Sigmoid colon (tissue), 7 donors: ENCODE measurements around the gene ADRA2B. TPM values are rescaled to one million over a fixed set of nuclear protein-coding genes. Genes with fewer than 3 reads are reported as not detected.
"Not testable (repeated sequence)": the region's sequence is repeated elsewhere in the genome, so short reads cannot be mapped to it uniquely, and the experiment has no call there.

Experiments
- DNase-seq: peaks from one replicate; pipeline ENCODE4 v3.0.0-alpha.2; 2019
- H3K27ac ChIP-seq, 4 donors: fragments of 200-600 bp; sonication (generic); one replicate each; pipeline ENCODE4 v1.5.1; 2016 to 2019; ENCODE audit warnings: mild to moderate bottlenecking in 1 of 4
- H3K27me3 ChIP-seq, 3 donors: fragments of 200-600 bp; sonication (generic); one replicate each; pipeline ENCODE4 v1.5.1; 2019; ENCODE audit warnings: mild to moderate bottlenecking in 1 of 3
- H3K36me3 ChIP-seq, 4 donors: fragments of 200-600 bp; sonication (generic); one replicate each; pipeline ENCODE4 v1.5.1; 2016 to 2019
- H3K4me1 ChIP-seq, 4 donors: fragments of 200-600 bp; sonication (generic); one replicate each; pipeline ENCODE4 v1.5.1; 2017 to 2019
- H3K4me3 ChIP-seq, 4 donors: fragments of 200-600 bp; sonication (generic); one replicate each; pipeline ENCODE4 v1.5.1; 2017 to 2019; ENCODE audit warnings: mild to moderate bottlenecking in 2 of 4, moderate library complexity in 1 of 4
- H3K9me3 ChIP-seq, 4 donors: fragments of 200-600 bp in 3 of 4; sonication (generic) in 3 of 4; one replicate each; pipeline versions ENCODE4 v1.5.1 to v1.6.1; 2013 to 2019
- CTCF ChIP-seq, 4 experiments: fragments of 450-650 bp in 3 of 4; fragments of 200-600 bp in 1 of 4; IDR thresholded peaks; one replicate each; pipeline ENCODE4 v1.5.1; 2016 to 2019; ENCODE audit warnings: antibody characterized with exemption in 4 of 4, mild to moderate bottlenecking in 3 of 4, moderate library complexity in 2 of 4
- EP300 ChIP-seq, 4 donors: sonication (generic); formaldehyde crosslinking; IDR thresholded peaks; one replicate each; pipeline ENCODE4 v1.6.1; 2017; ENCODE audit warnings: antibody characterized with exemption in 4 of 4
- POLR2A ChIP-seq, 2 donors: fragments of 450-650 bp; IDR thresholded peaks; one replicate each; pipeline ENCODE4 v1.6.1; 2016; ENCODE audit warnings: antibody characterized with exemption in 2 of 2, mild to moderate bottlenecking in 2 of 2, moderate library complexity in 2 of 2
- POLR2AphosphoS5 ChIP-seq, 4 donors: sonication (generic); formaldehyde crosslinking; IDR thresholded peaks; one replicate each; pipeline ENCODE4 v1.6.1; 2017; ENCODE audit warnings: antibody characterized with exemption in 4 of 4
- WGBS, 2 donors: extraction: QIAGEN DNeasy Blood & Tissue Kit; methylation state at CpG; one replicate each; pipeline ENCODE4 v1.1.7; 2013; 5-methylcytosine and 5-hydroxymethylcytosine counted together
- intact Hi-C: fragments of 100-400 bp; cut with DNase I; formaldehyde crosslinking; loops from one replicate; pipeline ENCODE4 v1.15.1; 2023
- polyA plus RNA-seq, 3 donors: library from polyadenylated mRNA; stranded (reverse); fragments of 200-250 nt; gene quantifications; one replicate each; pipeline ENCODE4 v1.2.3, GENCODE V29; 2013
- total RNA-seq, 4 donors: library from RNA; depleted of rRNA; stranded (reverse); fragments of >200 nt; gene quantifications; one replicate each; pipeline ENCODE4 v1.1.0, GENCODE V29; 2016
- donor health status: healthy with polysubstance abuse.
- donor health status: Bipolar disorder and iron deficiency.
- donor health status: healthy.

Gene ADRA2B
- total and polyA plus RNA-seq, 7 donors: under 0.01 to 1.4 (median 0.54) TPM; not detected in 1

DNA sequence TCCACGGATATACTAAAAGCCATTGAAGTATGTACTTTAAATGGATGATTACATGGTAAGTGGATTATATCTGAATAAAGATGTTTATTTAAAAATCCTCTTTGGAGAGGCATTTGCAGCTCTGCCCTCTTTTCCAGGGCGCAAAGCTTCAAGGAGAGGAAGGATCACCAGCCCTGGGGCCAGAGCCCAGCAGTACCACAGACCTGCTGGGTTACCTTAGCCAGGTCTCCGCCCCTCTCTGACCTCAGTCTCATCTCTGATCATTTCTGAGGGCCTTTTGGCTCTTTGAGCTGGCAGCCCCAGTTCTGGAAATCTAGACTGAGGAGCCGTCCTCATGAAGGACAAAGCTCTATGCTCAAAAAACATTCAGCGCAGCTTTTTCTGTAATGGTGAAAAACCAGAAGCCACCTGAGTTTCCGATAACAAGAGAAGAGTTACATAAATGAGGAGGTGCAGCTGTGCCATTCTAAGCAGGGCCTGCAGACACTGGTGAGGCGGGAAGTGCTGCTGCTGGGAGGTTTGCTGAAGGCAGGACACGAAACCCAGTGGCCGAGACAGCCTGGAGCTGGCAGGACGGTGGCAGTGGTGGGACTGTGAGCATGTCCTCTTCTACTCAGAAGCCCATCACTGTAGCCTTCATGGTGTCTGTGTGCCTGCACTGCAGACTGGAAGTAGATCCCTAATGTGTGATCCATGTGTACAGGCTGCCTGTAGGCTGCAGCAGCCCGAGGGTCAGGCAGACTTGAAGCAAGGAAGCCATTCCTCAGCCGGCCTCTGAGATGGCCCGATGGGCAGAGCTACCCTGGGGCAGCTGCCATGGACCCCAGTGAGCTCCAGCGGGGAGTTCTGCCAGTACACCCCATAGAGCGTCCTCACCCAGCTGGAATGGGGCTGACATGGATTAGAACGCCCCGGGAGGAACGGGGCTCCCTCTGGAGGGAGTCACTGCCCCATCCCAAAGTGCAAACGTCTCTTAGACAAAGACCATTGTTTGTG, 27.7 kb downstream of the ADRA2B start:
- Histone ChIP-seq H3K4me3 (no peak overlapping the region), H3K27me3 (peaks cover 0 to 3% (median 0%) of the 10 kb centered on the region in 3 donors), H3K27ac (no peak overlapping the region), H3K36me3 (no peaks in the 10 kb centered on the region), H3K4me1 (no peaks in the 10 kb centered on the region), H3K9me3 (no peaks in the 10 kb centered on the region)
- DNase-seq: peak; percentile 39
- TF ChIP-seq CTCF (IDR thresholded peaks at IDR 0.05): no peak
- no peak for TF ChIP-seq POLR2AphosphoS5 (IDR thresholded peaks at IDR 0.05)
- no peak for TF ChIP-seq POLR2A (IDR thresholded peaks at IDR 0.05)
- no peak for TF ChIP-seq EP300 (IDR thresholded peaks at IDR 0.05)
- WGBS, 2 donors: 87 to 88% methylated on average over 19 of the region's 19 CpGs
- intact Hi-C loops: no loop called here

DNA sequence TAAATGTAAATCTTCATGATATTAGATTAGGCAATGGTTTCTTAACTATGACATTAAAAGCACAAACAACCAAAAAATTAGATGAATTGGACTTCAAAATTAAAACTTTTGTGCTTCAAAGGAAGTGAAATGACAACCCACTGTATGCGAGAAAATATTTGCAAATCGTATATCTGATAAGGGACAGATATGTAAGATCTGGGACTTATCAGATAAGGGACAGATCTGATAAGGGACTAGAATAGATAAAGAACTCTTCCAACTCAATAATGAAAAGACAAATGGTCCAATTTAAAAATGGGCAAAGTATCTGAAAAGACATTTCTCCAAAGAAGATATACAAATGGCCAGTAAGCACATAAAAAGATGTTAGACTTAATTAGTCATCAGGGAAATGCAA, 29.2 kb downstream of the ADRA2B start:
- Histone ChIP-seq H3K36me3 (no peaks in the 10 kb centered on the region), H3K9me3 (no peaks in the 10 kb centered on the region), H3K27ac (no peak overlapping the region), H3K4me3 (no peak overlapping the region), H3K4me1 (no peaks in the 10 kb centered on the region), H3K27me3 (peaks cover 0 to 3% (median 0%) of the 10 kb centered on the region in 3 donors)
- TF ChIP-seq POLR2A (IDR thresholded peaks at IDR 0.05): no peak
- TF ChIP-seq POLR2AphosphoS5 (IDR thresholded peaks at IDR 0.05): no peak
- TF ChIP-seq EP300 (IDR thresholded peaks at IDR 0.05): no peak
- TF ChIP-seq CTCF (IDR thresholded peaks at IDR 0.05): no peak
- DNase-seq: no peak
- 21 to 55% methylated on average over 2 of the region's 2 CpGs for WGBS, 2 donors
- intact Hi-C loops: no loop called here

- H3K4me1 ChIP-seq: no peaks in the 10 kb centered on the region
- TF ChIP-seq CTCF (IDR thresholded peaks at IDR 0.05): no peak
- no peak for TF ChIP-seq POLR2AphosphoS5 (IDR thresholded peaks at IDR 0.05)
- no peak for TF ChIP-seq POLR2A (IDR thresholded peaks at IDR 0.05)
- TF ChIP-seq EP300 (IDR thresholded peaks at IDR 0.05): no peak
- no peak for DNase-seq
- no peak overlapping the region for H3K27ac ChIP-seq
- no peak overlapping the region for H3K4me3 ChIP-seq
- intact Hi-C loops: no loop called here
- peaks cover 0 to 3% (median 0%) of the 10 kb centered on the region in 3 donors for H3K27me3 ChIP-seq
- 93 to 95% methylated on average over 12 of the region's 12 CpGs for WGBS, 2 donors
- no peaks in the 10 kb centered on the region for H3K9me3 ChIP-seq
- no peaks in the 10 kb centered on the region for H3K36me3 ChIP-seq
Measured at GRCh38 chr2:96085541-96086355, 30.6 kb downstream of the ADRA2B start.

GRCh38 chr2:96084858-96085518, 31.4 kb downstream of the ADRA2B start:
- H3K27me3 ChIP-seq, H3K27ac ChIP-seq, DNase-seq, H3K4me1 ChIP-seq, H3K4me3 ChIP-seq, H3K36me3 ChIP-seq, intact Hi-C loops, H3K9me3 ChIP-seq: not testable (repeated sequence)
- 79 to 86% methylated on average over 5 to 7 of the region's 7 CpGs for WGBS, 2 donors
